GM20000 (cell line): Measurements from ENCODE around the gene GJA4.

Experiments used
- DNase-seq: peaks from one replicate; pipeline ENCODE4 v3.0.0; 2012; ENCODE audit warnings: low spot score
- CTCF ChIP-seq: IDR thresholded peaks from 2 replicates; pipeline ENCODE4 v1.5.1; 2012; ENCODE audit warnings: mild to moderate bottlenecking, control low read depth; ENCODE audit errors: extremely low read depth, missing control alignments

Gene GJA4

GRCh38 chr1:34827341-34827941, 34.6 kb downstream of the GJA4 start:
- no peak for DNase-seq
- TF ChIP-seq CTCF: no peak

GRCh38 chr1:34828611-34829010, 35.8 kb downstream of the GJA4 start:
- TF ChIP-seq CTCF: no peak
- DNase-seq: no peak

- TF ChIP-seq CTCF: no peak
Measured at GRCh38 chr1:34829250-34829649, 36.5 kb downstream of the GJA4 start.

GRCh38 chr1:34831721-34832246, 39.0 kb downstream of the GJA4 start:
- DNase-seq: no peak
- TF ChIP-seq CTCF: no peak

More at GRCh38 chr1:34829250-34829649, 36.5 kb downstream of the GJA4 start:
- DNase-seq: no peak

- no peak for DNase-seq
- no peak for TF ChIP-seq CTCF
Measured at GRCh38 chr1:34833711-34834110, 40.9 kb downstream of the GJA4 start.

GRCh38 chr1:34839526-34840305, 46.9 kb downstream of the GJA4 start:
- no peak for TF ChIP-seq CTCF

GRCh38 chr1:34840426-34840825, 47.6 kb downstream of the GJA4 start:
- no peak for TF ChIP-seq CTCF
- no peak for DNase-seq

More at GRCh38 chr1:34839526-34840305, 46.9 kb downstream of the GJA4 start:
- DNase-seq: no peak
